Endothelial cell of umbilical vein (primary cell): ENCODE measurements around the gene SLC10A7. TPM values are rescaled to one million over a fixed set of nuclear protein-coding genes. Genes with fewer than 3 reads are reported as not detected.

Experiments
- BruUV-seq: library from RNA; stranded (reverse); fragments of 400-500 nt; replicated peaks from 2 replicates; lab custom pipeline; 2021; lab: Mats Ljungman, UMichigan
- CTCF ChIA-PET: fragments of 300-600, 350-600 bp; sonication (Branson Sonifier 250); formaldehyde crosslinking; loops from one replicate; lab custom pipeline; 2021; ENCODE audit warnings: antibody characterized with exemption, inconsistent platforms; lab: Charles Lee
- POLR2A ChIA-PET: fragments of 300-600, 350-600 bp; sonication (Branson Sonifier 250); formaldehyde crosslinking; loops from one replicate; lab custom pipeline; 2021; ENCODE audit warnings: antibody characterized with exemption, inconsistent platforms; lab: Charles Lee
- DNase-seq: peaks from one replicate; pipeline ENCODE4 v3.0.0-alpha.2; 2011; ENCODE audit warnings: low read depth, low spot score
- FAIRE-seq: peaks from 2 replicates; lab custom pipeline; 2011; peaks lifted over from hg19 to GRCh38; lab: Jason Lieb, UNC
- H2AFZ ChIP-seq: 2 replicates; pipeline ENCODE4 v1.6.0; 2012; ENCODE audit warnings: low read depth, low read length, control low read depth, inconsistent platforms
- H3K27ac ChIP-seq: 2 replicates; pipeline ENCODE4 v1.5.1; 2011; ENCODE audit warnings: low read depth, mild to moderate bottlenecking, control low read depth, low read length, moderate library complexity; ENCODE audit not compliant: insufficient read depth
- H3K27me3 ChIP-seq, 2 experiments: 2 replicates each; pipeline versions ENCODE4 v1.6.0 to v1.6.1; 2011; ENCODE audit warnings: low read length in 2 of 2, mixed read lengths in 1 of 2; ENCODE audit not compliant: control insufficient read depth in 2 of 2, insufficient read depth in 2 of 2
- H3K36me3 ChIP-seq, 2 experiments: 2 replicates in 1 of 2; 3 replicates in 1 of 2; pipeline ENCODE4 v1.5.1; 2011; ENCODE audit warnings: low read length in 2 of 2, mild to moderate bottlenecking in 1 of 2, moderate library complexity in 1 of 2; ENCODE audit not compliant: control insufficient read depth in 2 of 2, insufficient read depth in 2 of 2; ENCODE audit errors: extremely low read depth in 1 of 2
- H3K4me1 ChIP-seq: 3 replicates; pipeline ENCODE4 v1.5.1; 2011; ENCODE audit warnings: mild to moderate bottlenecking, low read length; ENCODE audit not compliant: control insufficient read depth, insufficient read depth; ENCODE audit errors: extremely low read depth
- H3K4me2 ChIP-seq: 2 replicates; pipeline ENCODE4 v1.6.1; 2011; ENCODE audit warnings: low read length, control low read depth, mixed read lengths; ENCODE audit not compliant: insufficient read depth
- H3K4me3 ChIP-seq, 3 experiments: fragments of 200-600 bp in 1 of 3; sonication (generic), shearing (Covaris generic) in 1 of 3; replicated peaks in 1 of 3; 2 replicates each; pipeline ENCODE4 v1.5.1; 2011 to 2016; ENCODE audit warnings: control low read depth in 3 of 3, low read length in 3 of 3, mild to moderate bottlenecking in 2 of 3, inconsistent platforms in 1 of 3, low read depth in 1 of 3, moderate library complexity in 1 of 3; ENCODE audit not compliant: insufficient read depth in 1 of 3
- H3K79me2 ChIP-seq: 2 replicates; pipeline ENCODE4 v1.6.0; 2012; ENCODE audit warnings: low read length, inconsistent platforms; ENCODE audit not compliant: control insufficient read depth, insufficient read depth
- H3K9ac ChIP-seq: replicated peaks from 2 replicates; pipeline ENCODE3; 2011; ENCODE audit warnings: low read length, control low read depth; ENCODE audit not compliant: insufficient read depth; ENCODE audit errors: extremely low read depth
- H3K9me1 ChIP-seq: replicated peaks from 3 replicates; pipeline ENCODE4 v1.6.0; 2011; ENCODE audit warnings: mild to moderate bottlenecking, low read length; ENCODE audit not compliant: control insufficient read depth, insufficient read depth; ENCODE audit errors: extremely low read depth
- H3K9me3 ChIP-seq: replicated peaks from 2 replicates; pipeline ENCODE4 v1.5.1; 2012; ENCODE audit warnings: low read length, inconsistent platforms; ENCODE audit not compliant: control insufficient read depth, insufficient read depth
- H4K20me1 ChIP-seq: replicated peaks from 2 replicates; pipeline ENCODE3; 2011; ENCODE audit warnings: mild to moderate bottlenecking, low read length; ENCODE audit not compliant: control insufficient read depth, insufficient read depth; ENCODE audit errors: extremely low read depth
- EZH2 ChIP-seq: IDR thresholded peaks from 2 replicates; pipeline ENCODE4 v1.6.1; 2012; ENCODE audit warnings: borderline replicate concordance, low read depth, mild to moderate bottlenecking, moderate library complexity, low read length, inconsistent platforms; ENCODE audit not compliant: severe bottlenecking
- FOS ChIP-seq: IDR thresholded peaks from 2 replicates; pipeline ENCODE4 v1.6.1; 2011; ENCODE audit warnings: mild to moderate bottlenecking, low read length, moderate library complexity, borderline replicate concordance; ENCODE audit not compliant: insufficient read depth
- GATA2 ChIP-seq: IDR thresholded peaks from 2 replicates; pipeline ENCODE4 v1.7.0; 2011; ENCODE audit warnings: low read depth, mild to moderate bottlenecking, moderate library complexity, mixed read lengths, low read length; ENCODE audit not compliant: insufficient read length, insufficient read depth
- JUN ChIP-seq: IDR thresholded peaks from 2 replicates; pipeline ENCODE4 v1.6.1; 2011; ENCODE audit warnings: borderline replicate concordance, low read depth; ENCODE audit not compliant: insufficient read length, insufficient read depth
- MYC ChIP-seq: IDR thresholded peaks from one replicate; pipeline ENCODE4 v1.6.1; 2011; ENCODE audit warnings: mild to moderate bottlenecking, low read depth, low read length
- POLR2A ChIP-seq: IDR thresholded peaks from 2 replicates; pipeline ENCODE4 v1.6.1; 2012; ENCODE audit warnings: low read depth, mild to moderate bottlenecking, control low read depth, low read length
- POLR2AphosphoS5 ChIP-seq: IDR thresholded peaks from 2 replicates; pipeline ENCODE4 v1.6.1; 2012; ENCODE audit warnings: low read depth, mild to moderate bottlenecking, control low read depth, low read length, moderate library complexity; ENCODE audit not compliant: insufficient read depth
- dilution Hi-C: fragments of 300-500 bp; cut with MboI; formaldehyde crosslinking; loops from one replicate; pipeline ENCODE4 v1.15.0; 2019; ENCODE audit warnings: low sequenced_read_pairs; ENCODE audit not compliant: extremely low pct_ligation_motif_present
- intact Hi-C: fragments of 100-400 bp; cut with micrococcal nuclease; formaldehyde crosslinking; loops from one replicate; pipeline ENCODE4 v1.10.0; 2022
- polyA plus RNA-seq, 4 experiments: library from polyadenylated mRNA; depleted of rRNA in 3 of 4; stranded (reverse) in 3 of 4; unstranded in 1 of 4; fragments of >200 nt; gene quantifications; 2 replicates each; pipeline versions ENCODE4 v1.2.1 to v1.2.3, GENCODE V29; 2011 to 2012; ENCODE audit warnings: missing spikeins in 1 of 4
- total RNA-seq: library from RNA; stranded (reverse); gene quantifications from 2 replicates; pipeline ENCODE4 v1.2.3, GENCODE V29; 2021
- TF ChIP-seq, protein P1 (sequence below): IDR thresholded peaks from 2 replicates; pipeline ENCODE4 v1.6.1; 2011; ENCODE audit not compliant: insufficient read depth, insufficient read length
- TF ChIP-seq, protein P2 (sequence below), 2 donors: IDR thresholded peaks; 1 replicate in 1 of 2; 2 replicates in 1 of 2; pipeline ENCODE4 v1.5.1; 2011; ENCODE audit warnings: low read length in 2 of 2, mild to moderate bottlenecking in 2 of 2, moderate library complexity in 2 of 2, control low read depth in 1 of 2, inconsistent platforms in 1 of 2, low read depth in 1 of 2; ENCODE audit not compliant: insufficient read depth in 1 of 2; ENCODE audit errors: extremely low read depth in 1 of 2

Gene SLC10A7
- total and polyA plus RNA-seq, 2 donors (not counting 3 experiments of a cell fraction or from before 2014, with no cell fraction given) = 13.6 to 20.4 TPM

GRCh38 chr4:146428298-146428697 lies 93.4 kb downstream of the SLC10A7 start:
- no peaks in the 10 kb centered on the region for H3K36me3 ChIP-seq
- FAIRE-seq = no peak
- H3K79me2 ChIP-seq = no peaks in the 10 kb centered on the region
- H3K9me1 ChIP-seq = no peaks in the 10 kb centered on the region
- H3K4me1 ChIP-seq = no peaks in the 10 kb centered on the region
- H3K4me3 ChIP-seq = no peak overlapping the region
- intact Hi-C loops = no loop called here
- H2AFZ ChIP-seq = no peak overlapping the region
- ChIA-PET CTCF (interaction anchor here (1.1 kb wide), 1 partner anchor 10 kb away, joined by 4 read pairs; no protein-coding TSS in a partner anchor), POLR2A (no interaction called here)
- no peak overlapping the region for H3K27ac ChIP-seq
- DNase-seq = no peak
- H3K27me3 ChIP-seq = no peaks in the 10 kb centered on the region
- no peaks in the 10 kb centered on the region for H4K20me1 ChIP-seq
- no peak overlapping the region for H3K9ac ChIP-seq
- TF ChIP-seq POLR2AphosphoS5 = no peak
- TF ChIP-seq GATA2 = no peak
- no peak for TF ChIP-seq JUN
- no peak for TF ChIP-seq EZH2
- TF ChIP-seq FOS = no peak
- TF ChIP-seq MYC = no peak
- TF ChIP-seq, protein P1, sequence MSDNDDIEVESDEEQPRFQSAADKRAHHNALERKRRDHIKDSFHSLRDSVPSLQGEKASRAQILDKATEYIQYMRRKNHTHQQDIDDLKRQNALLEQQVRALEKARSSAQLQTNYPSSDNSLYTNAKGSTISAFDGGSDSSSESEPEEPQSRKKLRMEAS = no peak
- no peak overlapping the region for H3K4me2 ChIP-seq
- dilution Hi-C loops = no loop called here
- H3K9me3 ChIP-seq = no peaks in the 10 kb centered on the region
- no TSS peak for BruUV-seq

DNA sequence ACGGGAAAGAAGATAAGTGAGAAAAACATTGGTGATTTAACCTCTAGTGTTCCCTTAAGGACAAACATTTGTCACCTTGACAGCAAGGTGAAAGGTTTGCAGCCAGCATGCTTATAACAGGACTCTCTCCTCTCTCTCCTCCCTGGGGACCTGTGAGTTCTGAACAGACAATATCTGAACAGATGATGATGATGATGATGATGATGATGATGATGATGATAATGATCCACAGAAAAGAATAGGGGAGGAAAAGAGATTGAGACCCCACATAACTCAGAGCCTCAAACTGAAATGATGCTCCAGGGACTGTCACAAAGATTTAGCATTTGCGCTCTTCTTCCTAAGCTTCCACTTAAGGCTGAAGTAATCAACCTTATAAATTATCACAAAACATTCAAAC lies 103.9 kb downstream of the SLC10A7 start:
- H3K4me2 ChIP-seq = no peak overlapping the region
- H4K20me1 ChIP-seq = no peaks in the 10 kb centered on the region
- no TSS peak for BruUV-seq
- H3K36me3 ChIP-seq = no peaks in the 10 kb centered on the region
- H3K27me3 ChIP-seq = no peaks in the 10 kb centered on the region
- H3K79me2 ChIP-seq = no peaks in the 10 kb centered on the region
- no peak overlapping the region for H3K4me3 ChIP-seq
- intact Hi-C loops = no loop called here
- no peak overlapping the region for H2AFZ ChIP-seq
- dilution Hi-C loops = no loop called here
- ChIA-PET CTCF (interaction anchor here (1.0 to 1.5 kb wide), 3 partner anchors 10 to 75 kb away, joined by 4 read pairs; no protein-coding TSS in a partner anchor), POLR2A (no interaction called here)
- H3K4me1 ChIP-seq = no peaks in the 10 kb centered on the region
- no peak for FAIRE-seq
- no peaks in the 10 kb centered on the region for H3K9me3 ChIP-seq
- no peak for DNase-seq
- H3K27ac ChIP-seq = no peak overlapping the region
- H3K9ac ChIP-seq = no peak overlapping the region
- TF ChIP-seq EZH2 = no peak
- TF ChIP-seq, protein P2, sequence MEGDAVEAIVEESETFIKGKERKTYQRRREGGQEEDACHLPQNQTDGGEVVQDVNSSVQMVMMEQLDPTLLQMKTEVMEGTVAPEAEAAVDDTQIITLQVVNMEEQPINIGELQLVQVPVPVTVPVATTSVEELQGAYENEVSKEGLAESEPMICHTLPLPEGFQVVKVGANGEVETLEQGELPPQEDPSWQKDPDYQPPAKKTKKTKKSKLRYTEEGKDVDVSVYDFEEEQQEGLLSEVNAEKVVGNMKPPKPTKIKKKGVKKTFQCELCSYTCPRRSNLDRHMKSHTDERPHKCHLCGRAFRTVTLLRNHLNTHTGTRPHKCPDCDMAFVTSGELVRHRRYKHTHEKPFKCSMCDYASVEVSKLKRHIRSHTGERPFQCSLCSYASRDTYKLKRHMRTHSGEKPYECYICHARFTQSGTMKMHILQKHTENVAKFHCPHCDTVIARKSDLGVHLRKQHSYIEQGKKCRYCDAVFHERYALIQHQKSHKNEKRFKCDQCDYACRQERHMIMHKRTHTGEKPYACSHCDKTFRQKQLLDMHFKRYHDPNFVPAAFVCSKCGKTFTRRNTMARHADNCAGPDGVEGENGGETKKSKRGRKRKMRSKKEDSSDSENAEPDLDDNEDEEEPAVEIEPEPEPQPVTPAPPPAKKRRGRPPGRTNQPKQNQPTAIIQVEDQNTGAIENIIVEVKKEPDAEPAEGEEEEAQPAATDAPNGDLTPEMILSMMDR (IDR thresholded peaks at IDR 0.05; ENCODE audit: extremely low read depth in 1 of 2, insufficient read depth in 1 of 2, low read depth in 1 of 2, low read length in 2 of 2) = no peak
- no peak for TF ChIP-seq FOS
- TF ChIP-seq, protein P1 = no peak
- no peak for TF ChIP-seq POLR2A
- no peak for TF ChIP-seq MYC
- no peak for TF ChIP-seq GATA2
- TF ChIP-seq JUN = no peak
- TF ChIP-seq POLR2AphosphoS5 = no peak
- H3K9me1 ChIP-seq = no peaks in the 10 kb centered on the region
